GM19099 (cell line): ENCODE data around the gene ATG7.

Source experiments
- POLR2A ChIP-seq: IDR thresholded peaks from 3 replicates; pipeline ENCODE4 v1.6.1; 2011; ENCODE audit warnings: low read depth; ENCODE audit not compliant: insufficient read length; ENCODE audit errors: extremely low read depth

ATG7 gene

GRCh38 chr3:11464356-11464755 lies 192.2 kb downstream of the ATG7 start:
- no peak for TF ChIP-seq POLR2A

GRCh38 chr3:11465744-11466616 lies 193.8 kb downstream of the ATG7 start:
- TF ChIP-seq POLR2A = no peak

GRCh38 chr3:11467875-11468274 lies 195.7 kb downstream of the ATG7 start:
- no peak for TF ChIP-seq POLR2A

- TF ChIP-seq POLR2A = no peak
These were observed 198.0 kb downstream of the ATG7 start for GRCh38 chr3:11470031-11470853.

GRCh38 chr3:11475324-11475723 lies 203.1 kb downstream of the ATG7 start:
- no peak for TF ChIP-seq POLR2A

- no peak for TF ChIP-seq POLR2A
These were observed 204.5 kb downstream of the ATG7 start for GRCh38 chr3:11476735-11477144.

- no peak for TF ChIP-seq POLR2A
These were observed 205.3 kb downstream of the ATG7 start for GRCh38 chr3:11477407-11477911.

GRCh38 chr3:11478167-11478566 lies 206.0 kb downstream of the ATG7 start:
- TF ChIP-seq POLR2A = no peak

GRCh38 chr3:11479221-11479620 lies 207.0 kb downstream of the ATG7 start:
- TF ChIP-seq POLR2A = no peak

- TF ChIP-seq POLR2A = no peak
These were observed 208.6 kb downstream of the ATG7 start for GRCh38 chr3:11480663-11481298.

- no peak for TF ChIP-seq POLR2A
These were observed 209.4 kb downstream of the ATG7 start for GRCh38 chr3:11481556-11481955.

- no peak for TF ChIP-seq POLR2A
These were observed 209.8 kb downstream of the ATG7 start for GRCh38 chr3:11482021-11482420.

GRCh38 chr3:11494131-11494916 lies 222.1 kb downstream of the ATG7 start:
- TF ChIP-seq POLR2A = no peak

- no peak for TF ChIP-seq POLR2A
These were observed 223.9 kb downstream of the ATG7 start for GRCh38 chr3:11495948-11496557.
